AG09319 (cell line): ENCODE data around the gene AP1S3.
"Not testable (repeated sequence)": the region's sequence is repeated elsewhere in the genome, so short reads cannot be mapped to it uniquely, and the experiment has no call there.

Experiments
- DNase-seq: peaks from one replicate; pipeline ENCODE4 v3.0.0-alpha.2; 2010; ENCODE audit warnings: low read depth; ENCODE audit errors: extremely low read depth
- TF ChIP-seq, protein P1 (sequence below): IDR thresholded peaks from 2 replicates; pipeline ENCODE4 v1.5.1; 2011; ENCODE audit warnings: low read depth, mild to moderate bottlenecking, inconsistent platforms, low read length, moderate library complexity

The AP1S3 gene

DNA sequence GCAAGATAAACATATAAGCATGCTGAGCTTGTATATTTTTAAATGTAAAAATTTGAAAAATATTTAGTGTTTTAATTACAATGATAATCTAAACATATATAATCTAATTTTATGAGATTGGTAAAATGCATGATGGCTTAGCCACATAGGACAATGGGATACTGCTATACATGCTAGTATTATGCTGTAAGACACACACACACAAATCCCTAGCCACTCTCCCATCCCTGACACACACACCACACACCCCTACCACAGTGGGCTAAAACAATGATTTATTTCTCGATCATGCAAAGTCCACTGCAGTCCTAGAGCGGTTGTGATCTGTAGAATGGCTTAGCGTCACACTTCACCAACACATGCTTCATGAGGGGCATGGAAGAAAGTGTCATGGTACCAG, 36.3 kb upstream of the AP1S3 start:
- no peak for DNase-seq
- TF ChIP-seq, protein P1, sequence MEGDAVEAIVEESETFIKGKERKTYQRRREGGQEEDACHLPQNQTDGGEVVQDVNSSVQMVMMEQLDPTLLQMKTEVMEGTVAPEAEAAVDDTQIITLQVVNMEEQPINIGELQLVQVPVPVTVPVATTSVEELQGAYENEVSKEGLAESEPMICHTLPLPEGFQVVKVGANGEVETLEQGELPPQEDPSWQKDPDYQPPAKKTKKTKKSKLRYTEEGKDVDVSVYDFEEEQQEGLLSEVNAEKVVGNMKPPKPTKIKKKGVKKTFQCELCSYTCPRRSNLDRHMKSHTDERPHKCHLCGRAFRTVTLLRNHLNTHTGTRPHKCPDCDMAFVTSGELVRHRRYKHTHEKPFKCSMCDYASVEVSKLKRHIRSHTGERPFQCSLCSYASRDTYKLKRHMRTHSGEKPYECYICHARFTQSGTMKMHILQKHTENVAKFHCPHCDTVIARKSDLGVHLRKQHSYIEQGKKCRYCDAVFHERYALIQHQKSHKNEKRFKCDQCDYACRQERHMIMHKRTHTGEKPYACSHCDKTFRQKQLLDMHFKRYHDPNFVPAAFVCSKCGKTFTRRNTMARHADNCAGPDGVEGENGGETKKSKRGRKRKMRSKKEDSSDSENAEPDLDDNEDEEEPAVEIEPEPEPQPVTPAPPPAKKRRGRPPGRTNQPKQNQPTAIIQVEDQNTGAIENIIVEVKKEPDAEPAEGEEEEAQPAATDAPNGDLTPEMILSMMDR, result no peak

DNA sequence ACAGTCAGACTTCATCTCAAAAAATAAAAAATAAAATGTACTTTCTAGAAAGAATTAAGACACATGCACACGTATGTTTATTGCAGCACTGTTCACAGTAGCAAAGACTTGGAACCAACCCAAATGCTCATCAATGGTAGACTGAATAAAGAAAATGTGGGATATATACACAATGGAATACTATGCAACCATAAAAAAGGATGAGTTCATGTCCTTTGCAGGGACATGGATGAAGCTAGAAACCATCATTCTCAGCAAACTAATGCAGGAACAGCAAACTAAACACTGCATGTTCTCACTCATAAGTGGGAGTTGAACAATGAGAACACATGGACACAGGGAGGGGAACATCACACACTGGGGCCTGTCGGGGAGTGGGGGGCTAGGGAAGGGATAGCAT, 35.4 kb upstream of the AP1S3 start:
- DNase-seq, result not testable (repeated sequence)

DNA sequence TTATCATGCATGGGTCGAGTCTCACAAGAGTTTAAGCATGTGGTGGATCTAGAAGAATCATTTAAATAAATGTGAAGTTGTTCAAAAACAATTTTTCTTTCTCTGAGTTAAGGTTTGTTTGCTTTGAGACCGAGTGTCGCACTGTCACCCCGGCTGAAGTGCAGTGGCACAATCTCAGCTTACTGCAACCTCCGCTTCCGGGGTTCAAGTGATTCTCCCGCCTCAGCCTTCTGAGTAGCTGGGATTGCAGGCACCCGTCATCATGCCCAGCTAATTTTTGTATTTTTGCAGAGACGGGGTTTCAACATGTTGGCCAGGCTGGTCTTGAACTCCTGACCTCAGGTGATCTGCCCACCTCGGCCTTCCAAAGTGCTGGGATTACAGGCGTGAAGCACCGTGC, 34.3 kb upstream of the AP1S3 start:
- DNase-seq, result not testable (repeated sequence)

DNA sequence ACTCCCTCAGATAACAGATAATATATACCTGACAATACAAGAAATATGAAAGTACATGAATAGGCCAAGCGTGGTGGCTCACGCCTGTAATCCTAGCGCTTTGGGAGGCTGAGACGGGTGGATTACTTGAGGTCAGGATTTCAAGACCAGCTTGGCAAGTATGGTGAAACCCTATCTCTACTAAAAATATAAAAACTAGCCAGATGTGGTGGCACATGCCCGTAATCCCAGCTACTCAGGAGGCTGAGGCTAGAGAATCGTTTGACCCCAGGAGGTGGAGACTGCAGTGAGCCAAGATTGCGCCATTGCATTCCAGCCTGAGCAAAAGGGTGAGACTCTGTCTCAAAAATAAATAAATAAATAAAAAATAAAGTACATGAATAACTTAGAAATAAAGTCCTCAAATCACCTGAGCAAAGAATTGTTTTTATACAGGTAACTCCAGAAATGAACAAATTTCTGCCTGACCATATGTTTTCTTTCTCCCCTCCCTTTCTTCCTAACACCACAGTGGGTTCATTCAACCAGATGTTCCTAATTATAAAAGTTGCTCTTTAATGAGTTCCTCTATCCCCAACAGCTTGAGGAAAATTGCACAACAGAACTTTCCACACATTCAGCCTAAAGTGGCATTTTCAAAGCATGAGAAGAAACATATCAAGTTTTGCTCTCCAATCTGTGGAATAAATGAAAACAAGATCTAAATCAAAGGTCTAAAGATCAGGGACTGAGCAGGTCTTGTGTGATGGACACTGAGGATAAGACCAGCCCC, 33.6 kb upstream of the AP1S3 start:
- no peak for DNase-seq
- TF ChIP-seq, protein P1, result no peak

DNA sequence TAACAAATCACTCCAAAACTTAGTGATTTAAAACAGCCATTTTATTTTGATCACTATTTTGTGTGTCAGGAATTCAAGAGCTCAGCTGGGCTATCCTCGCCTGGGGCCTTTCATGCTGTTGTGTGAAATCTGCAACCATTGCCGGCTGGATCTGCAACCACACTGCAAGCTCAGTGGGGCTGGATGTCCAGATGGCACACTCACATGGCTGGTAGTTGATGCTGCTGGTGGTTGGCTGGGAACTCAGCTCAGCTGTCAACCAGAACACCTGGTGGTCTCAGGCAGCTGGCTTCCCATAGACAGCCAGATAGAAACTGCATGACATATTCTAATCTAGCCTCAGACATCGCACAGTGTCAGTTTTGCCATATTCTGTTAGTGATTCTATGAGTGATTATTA, 30.6 kb upstream of the AP1S3 start:
- TF ChIP-seq, protein P1, result no peak
- DNase-seq, result no peak

DNA sequence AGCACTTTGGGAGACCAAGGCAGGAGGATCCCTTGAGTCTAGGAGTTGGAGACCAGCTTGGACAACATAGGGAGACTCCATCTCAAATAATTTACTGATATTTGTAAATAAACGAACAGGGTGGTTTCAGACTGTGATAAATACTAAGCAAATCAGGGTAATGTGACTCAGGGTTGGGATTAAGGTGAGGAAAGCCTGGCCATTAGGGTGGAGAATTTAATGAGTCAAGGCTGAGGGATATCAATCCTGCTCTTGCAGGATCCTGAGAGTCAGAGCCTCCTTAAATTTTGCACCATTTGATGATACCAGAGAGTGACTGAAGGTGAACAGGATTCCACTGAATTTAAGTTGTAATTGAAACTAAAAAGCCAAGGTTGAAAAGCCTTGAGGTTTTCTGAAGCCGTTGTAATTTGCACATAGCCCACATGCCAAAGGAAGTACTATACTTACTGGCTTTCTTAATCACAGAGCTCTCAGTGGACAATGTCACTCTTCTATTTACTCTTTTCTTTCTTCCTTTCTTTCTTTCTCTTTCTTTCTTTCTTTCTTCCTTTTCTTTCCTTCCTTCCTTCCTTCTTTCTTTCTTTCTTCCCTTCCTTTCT, 28.6 kb upstream of the AP1S3 start:
- no peak for DNase-seq
- TF ChIP-seq, protein P1, result no peak

DNA sequence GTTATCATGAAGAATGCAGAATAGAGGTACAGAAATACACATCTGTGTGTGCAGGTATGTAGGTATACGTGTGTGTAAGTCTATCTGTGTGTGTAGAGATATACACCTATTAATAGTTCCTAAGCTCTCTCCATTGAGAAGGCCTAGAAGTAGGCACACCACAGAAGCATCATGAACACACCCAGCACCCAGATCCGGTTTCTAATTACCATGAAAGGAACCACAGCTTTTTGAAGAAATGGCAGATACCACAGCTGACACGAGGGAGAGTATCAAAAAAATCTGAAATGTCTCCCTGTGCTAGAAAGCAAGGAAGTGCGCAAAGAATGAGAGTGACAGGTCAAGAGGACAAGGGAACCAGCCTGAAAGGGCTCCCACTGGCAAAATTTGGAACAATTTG, 27.7 kb upstream of the AP1S3 start:
- TF ChIP-seq, protein P1, result no peak
- DNase-seq, result no peak

DNA sequence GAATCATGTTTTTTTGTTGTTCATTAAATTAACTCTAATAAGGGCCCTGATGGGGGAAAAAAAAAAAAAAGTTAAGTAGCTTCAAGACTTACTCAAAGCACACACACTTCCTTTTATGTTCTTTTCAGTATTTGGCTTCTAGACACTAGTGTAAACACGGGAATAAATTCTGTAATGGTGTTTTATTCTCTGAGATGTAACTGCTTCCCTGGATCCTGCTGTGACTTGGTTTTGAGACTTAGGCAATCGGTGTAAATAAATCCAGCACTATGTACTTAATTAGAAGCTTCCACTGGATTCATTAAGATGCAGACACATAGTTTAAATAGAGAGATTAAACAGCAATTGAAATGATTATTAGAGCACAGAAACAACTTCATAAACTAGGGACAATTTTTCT, 26.1 kb upstream of the AP1S3 start:
- no peak for DNase-seq
- TF ChIP-seq, protein P1, result no peak
